GM12874 (cell line): ENCODE results near the gene OXER1.

Source experiments
- CTCF ChIP-seq: IDR thresholded peaks from 2 replicates; pipeline ENCODE4 v1.5.1; 2011; ENCODE audit warnings: low read depth, mild to moderate bottlenecking, control low read depth, low read length, moderate library complexity; ENCODE audit not compliant: insufficient read depth

OXER1 gene

GRCh38 chr2:42762155-42762554 is 1.8 kb downstream of the OXER1 start:
- no peak for TF ChIP-seq CTCF

GRCh38 chr2:42761554-42761953 is 2.4 kb downstream of the OXER1 start:
- no peak for TF ChIP-seq CTCF

GRCh38 chr2:42758751-42759150 is 5.2 kb downstream of the OXER1 start:
- no peak for TF ChIP-seq CTCF

GRCh38 chr2:42757981-42758740 is 5.8 kb downstream of the OXER1 start:
- no peak for TF ChIP-seq CTCF

GRCh38 chr2:42756966-42757513 is 6.9 kb downstream of the OXER1 start:
- TF ChIP-seq CTCF = no peak

- no peak for TF ChIP-seq CTCF
These were observed 7.7 kb downstream of the OXER1 start for GRCh38 chr2:42756150-42756775.

GRCh38 chr2:42755191-42755880 is 8.6 kb downstream of the OXER1 start:
- no peak for TF ChIP-seq CTCF
